GM18502 (cell line): ENCODE results near the gene GDI1.

Experiments
- ATAC-seq: cut with Tn5 transposase; IDR thresholded peaks from one replicate; pipeline ENCODE4 v1.9.1; 2021; ENCODE audit warnings: mild to moderate bottlenecking; ENCODE audit not compliant: unreplicated experiment, poor library complexity

Gene GDI1

GRCh38 chrX:154477891-154478477, 41.0 kb downstream of the GDI1 start:
- ATAC-seq: no peak

GRCh38 chrX:154478728-154479622, 42.0 kb downstream of the GDI1 start, which contains the start of gene LAGE3:
Gene LAGE3, minus strand, starts transcription at chrX:154479281. Its CDS starts 366 bp downstream, at chrX:154478915.
- peak; percentile 80 for ATAC-seq

GRCh38 chrX:154481195-154481594, 44.2 kb downstream of the GDI1 start:
- no peak for ATAC-seq

GRCh38 chrX:154481911-154482601, 45.1 kb downstream of the GDI1 start:
- ATAC-seq: no peak

GRCh38 chrX:154482786-154483185, 45.8 kb downstream of the GDI1 start:
- ATAC-seq: no peak

GRCh38 chrX:154483325-154483724, 46.4 kb downstream of the GDI1 start:
- no peak for ATAC-seq

GRCh38 chrX:154484255-154485149, 47.5 kb downstream of the GDI1 start:
- no peak for ATAC-seq

DNA sequence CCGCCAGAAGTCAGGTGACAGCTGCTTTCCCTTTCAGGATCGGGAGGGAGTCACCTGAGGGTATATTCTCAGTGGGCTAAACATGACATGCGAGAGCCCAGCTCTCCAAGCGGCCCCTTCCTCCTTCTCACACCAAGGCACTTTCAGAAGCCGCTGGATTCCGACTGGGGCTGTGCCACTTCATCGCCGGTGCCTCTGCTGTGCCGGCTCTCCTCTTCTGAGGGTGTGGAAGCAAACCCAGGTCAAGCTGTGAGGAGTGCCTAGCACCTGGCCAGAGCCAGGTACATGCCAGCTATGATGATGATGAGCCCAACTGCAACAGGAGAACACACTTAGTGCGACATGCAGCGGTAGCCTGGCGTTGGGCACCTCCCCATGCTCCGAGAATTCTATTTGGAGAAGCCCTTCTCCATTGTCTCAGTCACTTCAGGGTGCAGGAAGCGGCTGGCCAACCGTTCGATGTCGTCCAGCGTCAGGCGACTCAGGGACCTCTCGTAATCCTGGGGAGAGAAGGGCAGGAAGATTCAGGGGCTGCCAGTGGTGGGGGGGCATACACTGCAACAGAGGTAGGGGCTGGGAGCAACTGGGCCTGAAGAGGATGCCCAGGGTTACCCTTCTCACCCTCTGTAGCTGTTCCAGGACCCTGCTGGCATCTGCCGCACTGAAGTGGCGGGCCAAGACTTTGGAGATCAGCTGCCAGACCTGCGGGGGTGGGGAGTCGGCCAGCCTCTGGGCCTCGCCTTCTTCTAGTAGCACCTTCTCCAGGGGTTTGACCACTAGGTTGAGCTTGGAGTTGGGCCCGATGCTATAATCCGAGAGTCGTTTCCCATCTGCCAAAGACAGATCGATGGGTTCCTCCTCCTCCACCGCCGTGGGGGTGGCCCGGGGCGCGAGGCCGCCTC, 48.4 kb downstream of the GDI1 start:
- ATAC-seq: no peak

DNA sequence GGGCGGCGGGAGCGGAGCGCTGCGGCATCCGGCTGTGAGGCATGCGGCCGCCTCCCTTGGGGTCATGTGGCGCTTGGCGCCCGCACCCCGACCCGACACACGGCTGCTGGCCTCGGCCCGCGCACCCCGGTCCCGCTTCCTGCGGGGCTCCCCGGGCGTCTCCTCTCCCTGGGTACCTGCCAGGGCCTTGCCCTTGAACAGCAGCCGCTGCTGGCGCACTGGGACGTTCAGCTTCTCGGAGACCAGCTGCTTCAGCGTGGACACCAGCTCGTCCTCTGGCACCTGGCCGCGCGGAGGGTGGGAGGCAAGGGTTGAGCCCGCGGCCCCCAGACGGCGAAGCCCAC, 49.1 kb downstream of the GDI1 start:
- ATAC-seq: no peak

DNA sequence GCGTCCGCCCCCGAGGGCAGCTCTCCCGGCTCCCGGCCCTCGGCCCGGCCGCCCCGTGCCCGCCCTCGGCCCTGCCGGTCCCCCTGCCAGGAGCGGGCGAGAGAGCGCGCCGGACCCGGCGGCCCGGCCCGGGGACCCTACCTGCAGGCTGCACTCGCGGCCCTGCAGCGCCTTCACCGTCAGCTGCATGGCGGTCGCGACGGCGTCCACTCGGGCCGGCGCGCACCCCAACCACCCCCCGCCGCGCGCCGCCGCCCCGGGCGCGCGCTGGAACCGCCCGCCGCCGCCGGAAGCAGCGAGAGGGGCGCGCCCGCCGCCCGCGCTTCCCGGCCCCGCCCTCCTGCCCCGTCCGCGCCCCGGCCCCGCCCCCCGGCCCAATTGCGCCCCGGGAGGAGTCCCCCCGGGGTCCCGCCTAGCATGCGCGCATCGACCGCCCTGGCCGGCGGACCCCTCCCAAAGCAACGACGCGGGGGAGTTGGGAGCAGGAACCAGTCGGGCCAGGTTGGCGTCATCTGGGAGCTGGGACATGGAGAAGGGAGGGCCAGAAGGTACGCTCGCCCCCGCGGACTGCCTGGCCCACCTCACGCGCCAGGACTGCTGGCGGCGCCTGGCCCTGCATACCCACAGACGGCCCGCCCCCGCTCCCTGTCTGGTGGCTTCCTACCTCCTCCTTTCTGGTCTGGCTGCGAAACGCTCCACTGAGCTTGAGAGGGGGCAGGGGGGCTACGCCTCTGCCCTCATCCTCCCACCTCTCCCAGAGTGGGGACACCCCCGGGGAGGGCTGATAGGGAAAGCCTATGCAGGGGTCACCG, 49.6 kb downstream of the GDI1 start, which contains the start of gene UBL4A:
TSS of gene UBL4A (minus strand) at position 220 of the 812 bp plus-strand sequence. CDS start at position 189, 31 bp downstream.
- peak; percentile 31 for ATAC-seq

DNA sequence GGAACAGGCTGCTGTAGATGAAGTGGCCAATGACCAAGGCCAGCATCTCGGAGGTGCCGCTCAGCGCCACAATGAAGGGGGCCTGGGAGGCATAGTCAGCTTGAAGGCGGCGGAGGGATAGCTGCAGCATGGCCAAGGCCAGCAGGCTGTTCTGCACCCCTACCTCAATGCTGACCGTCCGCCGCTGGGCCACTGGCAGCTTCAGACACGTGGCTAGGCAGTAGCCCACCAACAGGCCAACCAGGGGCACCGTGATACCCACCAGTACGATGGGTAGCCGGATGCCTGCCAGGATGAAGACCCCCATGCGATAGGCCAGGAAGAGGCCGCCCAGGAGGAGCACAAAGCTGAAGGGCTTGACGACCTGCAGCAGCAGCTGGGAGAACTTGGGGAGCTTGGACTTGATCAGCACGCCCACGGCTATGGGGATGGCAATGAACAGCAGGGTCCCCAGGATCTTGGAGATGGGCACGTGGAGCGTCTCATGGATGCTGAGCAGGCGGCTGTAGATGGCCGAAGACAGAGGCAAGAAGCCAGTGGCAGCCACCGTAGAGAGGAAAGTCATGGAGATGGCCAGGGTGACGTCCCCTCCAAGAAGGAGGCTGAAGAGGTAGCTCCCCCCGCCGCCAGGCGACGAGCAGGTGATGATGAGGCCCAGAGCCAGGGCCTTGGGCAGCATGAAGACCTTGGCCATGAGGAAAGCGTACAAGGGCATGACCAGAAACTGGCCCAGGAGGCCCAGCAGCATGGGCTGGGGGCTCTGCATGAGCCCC, 50.8 kb downstream of the GDI1 start:
- ATAC-seq: no peak

DNA sequence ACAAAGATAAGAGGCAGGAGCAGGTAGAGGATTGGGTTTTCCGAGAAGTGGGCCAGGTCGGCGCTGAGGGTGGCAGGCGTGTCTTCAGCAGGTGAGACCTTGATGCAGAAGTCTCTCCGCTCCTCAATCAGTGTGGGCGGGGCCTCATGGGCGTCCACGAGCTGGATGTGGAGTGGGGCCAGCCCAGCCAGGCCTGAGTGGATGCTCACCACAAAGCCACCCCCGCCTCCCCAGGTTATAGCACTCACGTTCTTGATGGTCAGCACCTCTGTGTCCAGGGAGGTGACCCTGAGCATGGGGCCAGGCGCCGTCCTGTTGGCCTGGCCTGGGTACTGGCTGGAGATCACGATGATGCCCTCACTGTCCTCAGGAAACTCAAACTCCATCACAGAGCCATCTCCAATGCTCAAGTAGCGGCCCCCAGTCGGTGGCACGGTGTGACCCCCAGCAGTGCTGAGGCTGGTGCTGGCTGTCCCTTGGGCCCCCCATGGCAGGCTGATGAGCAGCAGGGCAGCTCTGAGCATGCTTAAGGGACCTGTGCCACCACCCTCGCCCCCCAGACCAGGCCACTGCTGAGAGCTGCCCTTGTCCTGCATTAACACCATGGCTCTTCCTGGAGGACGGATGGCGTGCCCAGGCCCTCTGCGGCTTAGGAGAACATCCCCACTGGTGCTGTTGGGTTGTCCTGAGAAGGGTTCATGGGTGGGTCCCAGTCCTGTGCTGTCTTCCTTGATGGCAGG, 51.6 kb downstream of the GDI1 start:
- ATAC-seq: no peak

DNA sequence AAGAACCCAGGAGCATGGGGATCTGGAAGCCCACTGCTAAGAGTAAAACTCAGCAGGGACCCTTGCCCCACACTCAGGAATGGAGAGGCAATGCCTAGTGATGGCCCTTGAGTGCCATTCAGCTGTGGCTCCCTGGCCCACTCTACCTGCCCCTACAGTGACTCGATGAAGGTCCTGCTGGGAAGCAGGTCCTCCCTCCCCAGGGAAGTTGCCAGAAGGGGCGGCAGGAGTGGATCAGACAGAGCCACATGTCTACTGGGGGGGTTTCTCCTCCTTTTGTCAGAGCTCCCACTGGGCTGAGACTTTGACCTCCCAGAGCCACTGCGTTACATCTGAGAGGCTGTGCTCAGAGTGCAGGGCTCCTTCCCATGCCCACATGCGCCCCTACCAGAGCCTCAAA, 52.2 kb downstream of the GDI1 start:
- ATAC-seq: no peak

GRCh38 chrX:154490021-154490413, 53.1 kb downstream of the GDI1 start:
- ATAC-seq: peak; percentile 16

GRCh38 chrX:154490414-154491083, 53.6 kb downstream of the GDI1 start, which contains the start of gene SLC10A3:
Gene SLC10A3, minus strand, starts transcription at chrX:154490629. Its CDS starts 1,689 bp downstream, at chrX:154488940.
- peak; percentile 81 for ATAC-seq
